ENCODE data around the gene CD59. TPM values are rescaled to one million over a fixed set of nuclear protein-coding genes. Genes with fewer than 3 reads are reported as not detected.

CD59 gene
- total RNA-seq, 4 donors from 2014 or later = 476 to 717 (median 695) TPM

GRCh38 chr11:33706966-33707365 is 29.3 kb downstream of the CD59 start:
- intact Hi-C loops (cut with DNase I; ENCODE audit: low total_unique reads) (loop anchor here (10.0 kb wide), 3 partner anchors 452 to 728 kb away; partner anchors contain the start of genes CAT and HIPK3), in situ Hi-C loops (cut with MboI; ENCODE audit: low sequenced_read_pairs in 4 of 4) (no loop called here)
- no peaks in the 10 kb centered on the region for H3K9me3 ChIP-seq
- ATAC-seq (no peak), DNase-seq (no peak)
- no peaks in the 10 kb centered on the region for H3K27me3 ChIP-seq
- no peak overlapping the region for H3K4me3 ChIP-seq
- TF ChIP-seq CTCF (IDR thresholded peaks at IDR 0.05 in 4 of 5, conservative IDR thresholded peaks at IDR 0.05 in 1 of 5) (no peak), POLR2A (IDR thresholded peaks at IDR 0.05) (no peak)
- peaks cover 73 to 79% of the 10 kb centered on the region in 2 donors for H3K4me1 ChIP-seq
- peaks cover 2 to 30% of the 10 kb centered on the region in 2 donors for H3K36me3 ChIP-seq
- H3K27ac ChIP-seq = peak overlapping the region; percentile 84 to 99 (median 85)

GRCh38 chr11:33706546-33706945 is 29.7 kb downstream of the CD59 start:
- Histone ChIP-seq H3K36me3 (peaks cover 2 to 26% of the 10 kb centered on the region in 2 donors), H3K4me1 (peaks cover 77 to 83% of the 10 kb centered on the region in 2 donors), H3K27me3 (no peaks in the 10 kb centered on the region), H3K27ac (peak overlapping the region; percentile 84 to 99 (median 85)), H3K9me3 (no peaks in the 10 kb centered on the region), H3K4me3 (no peak overlapping the region)
- ATAC-seq (no peak), DNase-seq (no peak)
- TF ChIP-seq CTCF (IDR thresholded peaks at IDR 0.05 in 4 of 5, conservative IDR thresholded peaks at IDR 0.05 in 1 of 5) = no peak
- no peak for TF ChIP-seq POLR2A (IDR thresholded peaks at IDR 0.05)
- in situ Hi-C loops (cut with MboI; ENCODE audit: low sequenced_read_pairs in 4 of 4) = no loop called here
- intact Hi-C loops (cut with DNase I; ENCODE audit: low total_unique reads) = loop anchor here (10.0 kb wide), 3 partner anchors 452 to 728 kb away; partner anchors contain the start of genes CAT and HIPK3

GRCh38 chr11:33704240-33705002 is 31.8 kb downstream of the CD59 start:
- Histone ChIP-seq H3K4me3 (no peak overlapping the region), H3K27ac (peak overlapping the region; percentile 84 to 99 (median 85)), H3K36me3 (peaks cover 0 to 9% of the 10 kb centered on the region in 2 donors), H3K9me3 (no peaks in the 10 kb centered on the region), H3K27me3 (no peaks in the 10 kb centered on the region), H3K4me1 (peaks cover 82 to 90% of the 10 kb centered on the region in 2 donors)
- ATAC-seq (no peak), DNase-seq (no peak)
- no peak for TF ChIP-seq POLR2A (IDR thresholded peaks at IDR 0.05)
- TF ChIP-seq CTCF (IDR thresholded peaks at IDR 0.05 in 4 of 5, conservative IDR thresholded peaks at IDR 0.05 in 1 of 5) = no peak
- in situ Hi-C loops (cut with MboI; ENCODE audit: low sequenced_read_pairs in 4 of 4) (no loop called here), intact Hi-C loops (cut with DNase I; ENCODE audit: low total_unique reads) (loop anchor here (2.0 to 10.0 kb wide), 4 partner anchors 18 to 730 kb away; partner anchors contain the start of genes CAT and HIPK3)

GRCh38 chr11:33703788-33704187 is 32.4 kb downstream of the CD59 start:
- in situ Hi-C loops (cut with MboI; ENCODE audit: low sequenced_read_pairs in 4 of 4) (no loop called here), intact Hi-C loops (cut with DNase I; ENCODE audit: low total_unique reads) (loop anchor here (2.0 to 10.0 kb wide), 4 partner anchors 19 to 731 kb away; partner anchors contain the start of genes CAT and HIPK3)
- Histone ChIP-seq H3K27ac (peak overlapping the region; percentile 84 to 99 (median 85)), H3K4me1 (peaks cover 75 to 84% of the 10 kb centered on the region in 2 donors), H3K9me3 (no peaks in the 10 kb centered on the region), H3K27me3 (no peaks in the 10 kb centered on the region), H3K36me3 (peaks cover 0 to 3% of the 10 kb centered on the region in 2 donors), H3K4me3 (no peak overlapping the region)
- DNase-seq = peak; percentile 75 to 85
- TF ChIP-seq CTCF (IDR thresholded peaks at IDR 0.05 in 4 of 5, conservative IDR thresholded peaks at IDR 0.05 in 1 of 5) = no peak
- TF ChIP-seq POLR2A (IDR thresholded peaks at IDR 0.05) = peak in 1 of 2 donors; percentile 22
- peak; percentile 51 to 65 for ATAC-seq
